Heart left ventricle (tissue), 13 donors: ENCODE results near the gene PFN1.
A peak's percentile ranks its signal among the peaks of the same experiment; 100 is the strongest.

Experiments
- CTCF ChIP-seq, 12 donors: fragments of 200-600 bp; sonication (generic) in 4 of 12; IDR thresholded peaks; one replicate each; pipeline versions ENCODE4 v1.5.0 to v1.8.0; 2018 to 2022; ENCODE audit warnings: antibody characterized with exemption in 12 of 12, mild to moderate bottlenecking in 5 of 12
- POLR2A ChIP-seq, 2 donors: fragments of 450-650 bp; IDR thresholded peaks; one replicate each; pipeline ENCODE4 v1.6.1; 2017; ENCODE audit warnings: antibody characterized with exemption in 2 of 2, mild to moderate bottlenecking in 2 of 2, moderate library complexity in 2 of 2
- donor health status: ischemic (EF 13 %, LVEDD 7.1; RV severe dilation, severe dysfunction).
- donor health status: DM: no; HTN: yes; CAD: no.
- donor health status: DM: no; HTN: no; CAD: no.
- donor health status: ischemic (EF 25% LVEDD 6.9; RV normal size, moderate dysfunction).
- donor health status: ischemic (EF 25% LVEDD 5.7; RV mildly dilated, moderate dysfunction).
- donor health status: ischemic (EF 35%, LVEDD 5.7; RV mildly dilated, moderate dysfunction).
- donor health status: nonischemic (EF 11% LVEDD 7.7; RV severe dilation, severe dysfunction).
- donor health status: DM: yes; HTN: yes; CAD: no.
- donor health status: PGD.
- donor health status: ischemic (EF 29% LVEDD 5.4; RV normal size, mild dysfunction).
- donor health status: nonischemic (EF 23%, LVEDD 6.1; RV moderate dilation, normal function).

- TF ChIP-seq CTCF (IDR thresholded peaks at IDR 0.05) (no peak), POLR2A (IDR thresholded peaks at IDR 0.05) (peak in 1 of 2 donors; percentile 24)
Measured at GRCh38 chr17:4987767-4988567, 39.6 kb upstream of the PFN1 start.
